ENCODE results near the gene SH3D19.

Gene SH3D19

GRCh38 chr4:151129796-151130195 is 195.6 kb downstream of the SH3D19 start:
- H3K4me3 ChIP-seq (ENCODE audit: low read length): no peak overlapping the region
- no peak for TF ChIP-seq CTCF (IDR thresholded peaks at IDR 0.05; ENCODE audit: insufficient read depth, low read depth, low read length, missing control alignments)
- no peak for DNase-seq (ENCODE audit: low read depth)

GRCh38 chr4:151117371-151117962 is 207.9 kb downstream of the SH3D19 start:
- peak; percentile 66 for DNase-seq (ENCODE audit: low read depth)
- TF ChIP-seq CTCF (IDR thresholded peaks at IDR 0.05; ENCODE audit: insufficient read depth, low read depth, low read length, missing control alignments): peak; percentile 79
- H3K4me3 ChIP-seq (ENCODE audit: low read length): no peak overlapping the region

GRCh38 chr4:151114986-151115385 is 210.4 kb downstream of the SH3D19 start:
- no peak for TF ChIP-seq CTCF (IDR thresholded peaks at IDR 0.05; ENCODE audit: insufficient read depth, low read depth, low read length, missing control alignments)
- DNase-seq (ENCODE audit: low read depth): peak; percentile 45

GRCh38 chr4:151114338-151114737 is 211.1 kb downstream of the SH3D19 start:
- DNase-seq (ENCODE audit: low read depth): no peak
- TF ChIP-seq CTCF (IDR thresholded peaks at IDR 0.05; ENCODE audit: insufficient read depth, low read depth, low read length, missing control alignments): no peak

More at GRCh38 chr4:151114986-151115385, 210.4 kb downstream of the SH3D19 start:
- no peak overlapping the region for H3K4me3 ChIP-seq (ENCODE audit: low read length)

GRCh38 chr4:151110236-151110635 is 215.2 kb downstream of the SH3D19 start:
- no peak for TF ChIP-seq CTCF (IDR thresholded peaks at IDR 0.05; ENCODE audit: insufficient read depth, low read depth, low read length, missing control alignments)
- H3K4me3 ChIP-seq (ENCODE audit: low read length): no peak overlapping the region
- DNase-seq (ENCODE audit: low read depth): no peak

More at GRCh38 chr4:151114338-151114737, 211.1 kb downstream of the SH3D19 start:
- H3K4me3 ChIP-seq (ENCODE audit: low read length): no peak overlapping the region

- no peak for TF ChIP-seq CTCF (IDR thresholded peaks at IDR 0.05; ENCODE audit: insufficient read depth, low read depth, low read length, missing control alignments)
- no peak overlapping the region for H3K4me3 ChIP-seq (ENCODE audit: low read length)
- DNase-seq (ENCODE audit: low read depth): no peak
Observed at GRCh38 chr4:151107063-151107462, 218.3 kb downstream of the SH3D19 start.

- TF ChIP-seq CTCF (IDR thresholded peaks at IDR 0.05; ENCODE audit: insufficient read depth, low read depth, low read length, missing control alignments): no peak
- no peak for DNase-seq (ENCODE audit: low read depth)
Observed at GRCh38 chr4:151105454-151106032, 219.9 kb downstream of the SH3D19 start.

More at GRCh38 chr4:151105454-151106032, 219.9 kb downstream of the SH3D19 start:
- no peak overlapping the region for H3K4me3 ChIP-seq (ENCODE audit: low read length)
